ENCODE results near the gene RBPJ.

The RBPJ gene

DNA sequence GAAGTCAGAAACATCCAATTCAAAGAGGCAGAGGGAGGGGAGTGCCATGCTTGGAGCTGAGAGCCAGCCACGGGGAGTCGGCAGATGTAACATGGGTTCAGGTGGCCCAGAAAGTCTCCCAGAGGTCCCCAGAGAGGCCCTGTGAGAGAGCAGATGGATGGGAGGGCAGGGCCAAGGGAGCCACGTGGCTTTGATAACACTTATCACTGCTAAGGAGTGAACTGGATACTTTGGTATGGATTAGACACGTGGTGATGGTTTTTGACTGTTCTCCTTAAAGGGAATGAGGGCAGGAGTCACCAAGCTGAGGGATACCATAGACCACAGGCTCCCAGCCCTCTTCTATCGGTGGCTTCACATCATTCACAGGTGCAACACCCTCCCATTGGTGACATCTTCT is 155.7 kb downstream of the RBPJ start:
- H3K27ac ChIP-seq = no peak overlapping the region
- no peak for DNase-seq (ENCODE audit: low read depth, low spot score)

DNA sequence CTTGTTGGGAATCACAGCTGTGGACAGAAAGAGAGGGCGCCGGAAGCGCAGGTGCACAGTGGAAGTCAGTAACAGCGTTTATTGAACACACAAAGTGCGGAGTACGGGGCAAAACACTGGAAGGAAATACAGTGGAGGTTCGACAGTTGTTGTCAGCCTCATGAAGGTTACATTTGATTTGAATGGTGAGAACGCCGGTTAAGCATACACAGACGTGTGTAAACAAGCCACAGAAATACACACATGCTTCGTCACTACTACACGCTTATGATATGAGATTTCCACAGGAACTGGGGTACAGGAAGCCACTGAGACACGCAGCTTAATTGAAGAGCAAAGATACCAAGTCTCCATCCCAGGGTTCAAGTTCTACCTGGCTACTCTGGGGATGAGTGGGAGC is 157.5 kb downstream of the RBPJ start:
- H3K27ac ChIP-seq = no peak overlapping the region
- no peak for DNase-seq (ENCODE audit: low read depth, low spot score)

DNA sequence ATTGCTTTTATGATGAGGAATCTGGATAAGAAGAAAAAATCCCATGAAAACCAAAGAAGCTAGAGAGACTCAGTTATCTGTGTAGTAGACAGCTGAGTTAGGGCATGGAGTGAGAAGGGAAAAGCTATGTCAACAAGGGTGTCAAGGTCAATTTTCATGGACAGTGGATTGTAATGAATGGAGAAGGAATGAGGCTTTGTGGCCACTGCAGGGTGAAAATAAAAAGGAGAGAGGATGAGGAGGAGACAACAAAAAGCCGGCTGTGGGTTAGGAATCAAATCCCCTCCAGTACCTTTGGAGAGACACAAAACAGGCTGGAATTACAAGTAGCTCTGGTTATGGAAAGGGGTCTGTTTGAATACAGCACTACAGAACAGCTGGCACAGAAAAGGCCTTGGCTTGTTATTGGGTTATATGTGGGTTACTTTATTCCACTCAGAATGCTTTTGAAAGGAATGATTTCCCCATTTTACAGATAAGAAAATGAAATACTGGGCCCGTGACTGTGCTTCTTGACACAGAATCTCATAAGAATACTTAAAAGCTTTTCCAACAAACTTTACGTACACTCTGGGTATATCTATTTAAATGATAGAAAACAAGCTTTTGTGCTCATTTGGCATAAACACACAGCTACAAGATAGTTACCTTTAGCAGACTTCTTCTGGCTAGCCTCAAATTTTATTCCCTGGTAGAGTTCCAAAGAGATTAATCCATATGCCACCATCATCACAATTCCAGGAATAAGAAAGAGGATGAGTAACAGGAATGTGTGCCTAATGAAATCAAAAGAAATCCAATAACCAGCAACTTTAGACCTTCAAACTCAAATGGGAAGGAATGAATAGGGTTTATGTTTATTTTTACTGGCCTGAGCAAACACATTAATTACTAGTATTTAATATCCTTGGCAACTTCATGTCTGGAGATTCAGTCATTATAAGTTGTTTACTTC is 162.0 kb downstream of the RBPJ start:
- no peak for DNase-seq (ENCODE audit: low read depth, low spot score)
- no peak overlapping the region for H3K27ac ChIP-seq

GRCh38 chr4:26484032-26484515 is 163.3 kb downstream of the RBPJ start:
- DNase-seq (ENCODE audit: low read depth, low spot score) = no peak
- no peak overlapping the region for H3K27ac ChIP-seq

DNA sequence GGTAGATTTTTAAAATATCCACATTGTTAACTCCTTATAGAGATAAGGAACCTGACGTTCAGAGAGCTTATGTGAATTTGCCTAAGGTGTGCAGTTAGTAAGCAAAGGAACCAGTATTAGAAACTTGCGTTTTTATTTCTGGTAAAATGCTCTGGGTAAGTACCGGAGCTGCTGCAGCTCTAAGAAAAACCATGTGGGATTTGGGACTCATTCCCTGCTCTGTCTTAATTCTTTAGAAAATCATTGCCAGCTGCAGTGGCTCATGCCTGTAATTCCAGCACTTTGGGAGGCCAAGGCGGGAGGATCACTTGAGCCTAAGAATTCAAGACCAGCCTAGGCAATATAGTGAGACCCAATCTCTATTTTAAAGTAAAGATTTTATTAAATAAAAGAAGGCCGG is 163.7 kb downstream of the RBPJ start:
- H3K27ac ChIP-seq = no peak overlapping the region
- no peak for DNase-seq (ENCODE audit: low read depth, low spot score)

All from epithelial cell of prostate (primary cell).